SK-N-SH treated with all-trans-retinoic acid at 6 μM for 48 hours (cell line): ENCODE measurements around the gene ITLN1.

Source experiments
- BACH2 ChIP-seq: fragments of 250-450 bp; sonication (Bioruptor Pico); IDR thresholded peaks from 2 replicates; pipeline ENCODE4 v1.9.0; 2021; ENCODE audit warnings: mild to moderate bottlenecking, borderline replicate concordance
- SNAI2 ChIP-seq: fragments of 250-450 bp; sonication (Bioruptor Pico); IDR thresholded peaks from 2 replicates; pipeline ENCODE4 v1.5.0; 2020; ENCODE audit warnings: mild to moderate bottlenecking, moderate library complexity
- ZFP3 ChIP-seq: fragments of 250-450 bp; sonication (Bioruptor Pico); IDR thresholded peaks from 2 replicates; pipeline ENCODE4 v1.5.0; 2020; ENCODE audit warnings: mild to moderate bottlenecking, moderate library complexity
- ZFP30 ChIP-seq: fragments of 450-650 bp; formaldehyde crosslinking; IDR thresholded peaks from 2 replicates; pipeline ENCODE4 v1.5.0; 2022; ENCODE audit warnings: mild to moderate bottlenecking, moderate library complexity
- ZNF565 ChIP-seq: fragments of 450-650 bp; formaldehyde crosslinking; conservative IDR thresholded peaks from 2 replicates; pipeline ENCODE4 v1.5.0; 2020; ENCODE audit warnings: low read depth, mild to moderate bottlenecking, moderate library complexity
- ZNF70 ChIP-seq: fragments of 450-650 bp; formaldehyde crosslinking; IDR thresholded peaks from 2 replicates; pipeline ENCODE4 v1.5.0; 2020; ENCODE audit warnings: mild to moderate bottlenecking, moderate library complexity
- ZNF8 ChIP-seq: fragments of 450-650 bp; formaldehyde crosslinking; IDR thresholded peaks from 2 replicates; pipeline ENCODE4 v1.5.0; 2020; ENCODE audit warnings: mild to moderate bottlenecking, moderate library complexity
- TF ChIP-seq, protein P1 (sequence below): fragments of 250-450 bp; sonication (Bioruptor Pico); IDR thresholded peaks from 2 replicates; pipeline ENCODE4 v1.5.0; 2020; ENCODE audit warnings: mild to moderate bottlenecking, moderate library complexity

DNA sequence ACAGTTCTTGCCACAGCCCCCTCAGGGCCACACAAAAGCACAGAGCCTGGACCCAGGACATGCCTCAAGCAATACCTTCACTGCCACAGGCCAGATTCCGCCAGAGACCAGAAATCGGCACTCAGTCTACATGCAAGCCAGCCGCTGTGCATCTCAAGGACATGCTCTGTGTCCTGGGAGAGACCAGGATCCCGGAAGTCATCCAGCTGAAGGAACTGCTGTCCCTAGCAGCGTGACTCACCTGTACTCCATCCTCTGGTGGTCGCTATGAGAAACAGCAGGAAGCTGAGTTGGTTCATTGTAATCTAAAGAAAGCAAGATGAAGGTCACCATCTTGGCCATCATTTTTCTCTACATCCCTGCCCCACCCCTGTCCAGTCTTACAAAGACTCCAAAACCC, 401 bp downstream of the ITLN1 start:
- TF ChIP-seq ZNF8 (no peak), ZNF565 (CRISPR knock-in tag) (no peak), ZFP30 (CRISPR knock-in tag) (no peak), ZFP3 (CRISPR knock-in tag) (no peak), BACH2 (CRISPR knock-in tag) (no peak), SNAI2 (CRISPR knock-in tag) (no peak), ZNF70 (no peak)
- TF ChIP-seq, protein P1, sequence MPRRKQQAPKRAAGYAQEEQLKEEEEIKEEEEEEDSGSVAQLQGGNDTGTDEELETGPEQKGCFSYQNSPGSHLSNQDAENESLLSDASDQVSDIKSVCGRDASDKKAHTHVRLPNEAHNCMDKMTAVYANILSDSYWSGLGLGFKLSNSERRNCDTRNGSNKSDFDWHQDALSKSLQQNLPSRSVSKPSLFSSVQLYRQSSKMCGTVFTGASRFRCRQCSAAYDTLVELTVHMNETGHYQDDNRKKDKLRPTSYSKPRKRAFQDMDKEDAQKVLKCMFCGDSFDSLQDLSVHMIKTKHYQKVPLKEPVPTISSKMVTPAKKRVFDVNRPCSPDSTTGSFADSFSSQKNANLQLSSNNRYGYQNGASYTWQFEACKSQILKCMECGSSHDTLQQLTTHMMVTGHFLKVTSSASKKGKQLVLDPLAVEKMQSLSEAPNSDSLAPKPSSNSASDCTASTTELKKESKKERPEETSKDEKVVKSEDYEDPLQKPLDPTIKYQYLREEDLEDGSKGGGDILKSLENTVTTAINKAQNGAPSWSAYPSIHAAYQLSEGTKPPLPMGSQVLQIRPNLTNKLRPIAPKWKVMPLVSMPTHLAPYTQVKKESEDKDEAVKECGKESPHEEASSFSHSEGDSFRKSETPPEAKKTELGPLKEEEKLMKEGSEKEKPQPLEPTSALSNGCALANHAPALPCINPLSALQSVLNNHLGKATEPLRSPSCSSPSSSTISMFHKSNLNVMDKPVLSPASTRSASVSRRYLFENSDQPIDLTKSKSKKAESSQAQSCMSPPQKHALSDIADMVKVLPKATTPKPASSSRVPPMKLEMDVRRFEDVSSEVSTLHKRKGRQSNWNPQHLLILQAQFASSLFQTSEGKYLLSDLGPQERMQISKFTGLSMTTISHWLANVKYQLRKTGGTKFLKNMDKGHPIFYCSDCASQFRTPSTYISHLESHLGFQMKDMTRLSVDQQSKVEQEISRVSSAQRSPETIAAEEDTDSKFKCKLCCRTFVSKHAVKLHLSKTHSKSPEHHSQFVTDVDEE (CRISPR knock-in tag): no peak
